Type B pancreatic cell (in vitro differentiated cells): ENCODE results near the gene TRAP1. TPM values are rescaled to one million over a fixed set of nuclear protein-coding genes. Genes with fewer than 3 reads are reported as not detected.
A peak's percentile ranks its signal among the peaks of the same experiment; 100 is the strongest.

Source experiments
- DNase-seq: peaks from one replicate; pipeline ENCODE4 v3.0.0; 2021; ENCODE audit warnings: mixed read lengths; ENCODE audit not compliant: unreplicated experiment; ENCODE audit errors: extremely low spot score
- H3K27ac Mint-ChIP-seq: 2 replicates; pipeline ENCODE4 v1.8.0; 2021; ENCODE audit warnings: mild to moderate bottlenecking, mixed read lengths
- H3K27me3 Mint-ChIP-seq: 2 replicates; pipeline ENCODE4 v1.8.0; 2021; ENCODE audit warnings: mixed read lengths
- H3K36me3 Mint-ChIP-seq: 2 replicates; pipeline ENCODE4 v1.8.0; 2021; ENCODE audit warnings: mixed read lengths
- H3K4me1 Mint-ChIP-seq: one replicate; pipeline ENCODE4 v1.8.0; 2021; ENCODE audit warnings: mixed read lengths; ENCODE audit not compliant: unreplicated experiment
- H3K4me3 Mint-ChIP-seq: 2 replicates; pipeline ENCODE4 v1.8.0; 2021; ENCODE audit warnings: mild to moderate bottlenecking, mixed read lengths
- H3K9me3 Mint-ChIP-seq: 2 replicates; pipeline ENCODE4 v1.8.0; 2021; ENCODE audit warnings: mixed read lengths
- CTCF ChIP-seq: fragments of 200-600 bp; sonication (generic); conservative IDR thresholded peaks from 2 replicates; pipeline ENCODE4 v1.5.0; 2021; ENCODE audit warnings: antibody characterized with exemption, mild to moderate bottlenecking
- long read RNA-seq: library from polyadenylated mRNA; unstranded; transcript quantifications from one replicate; pipeline ENCODE4 v2.0.0, GENCODE V29; 2020
- total RNA-seq: library from RNA; stranded (reverse); gene quantifications from 2 replicates; pipeline ENCODE4 v1.2.1, GENCODE V29; 2021; ENCODE audit warnings: low replicate concordance

TRAP1 gene
- total RNA-seq: 132 and 138 TPM in 2 replicates
- long read RNA-seq, transcript TRAP1-201 (18 exons, 2,296 nt): major isoform, 577 of 634 reads
- long read RNA-seq, partial matches to known transcripts: 17 of 634 reads
- long read RNA-seq, other reads (novel, unspliced or antisense): 36 of 634 reads

GRCh38 chr16:3717235-3718018 is at the start of gene TRAP1:
TSS of gene TRAP1 (minus strand) at chr16:3717524. CDS start at chr16:3717508, 16 bp downstream.
- peak within 1 kb of the TSS; percentile 91 for H3K27ac Mint-ChIP-seq
- TF ChIP-seq CTCF: no peak
- peaks cover 9% of the 10 kb centered on the region for H3K36me3 Mint-ChIP-seq
- peak within 1 kb of the TSS; percentile 93 for H3K4me3 Mint-ChIP-seq
- no peaks in the 10 kb centered on the region for H3K27me3 Mint-ChIP-seq
- H3K9me3 Mint-ChIP-seq: no peaks in the 10 kb centered on the region
- DNase-seq: peak; percentile 93
- peaks cover 31% of the 10 kb centered on the region for H3K4me1 Mint-ChIP-seq

- no peak overlapping the region for H3K27ac Mint-ChIP-seq
- peaks cover 29% of the 10 kb centered on the region for H3K36me3 Mint-ChIP-seq
- DNase-seq: no peak
- no peak overlapping the region for H3K4me3 Mint-ChIP-seq
- H3K27me3 Mint-ChIP-seq: no peaks in the 10 kb centered on the region
- TF ChIP-seq CTCF: no peak
- H3K4me1 Mint-ChIP-seq: no peaks in the 10 kb centered on the region
- H3K9me3 Mint-ChIP-seq: no peaks in the 10 kb centered on the region
Measured at GRCh38 chr16:3766177-3766576, 48.9 kb upstream of the TRAP1 start.

- H3K36me3 Mint-ChIP-seq: peaks cover 26% of the 10 kb centered on the region
- no peak for TF ChIP-seq CTCF
Measured at GRCh38 chr16:3764409-3764808, 47.1 kb upstream of the TRAP1 start.

GRCh38 chr16:3762107-3762750 is 44.9 kb upstream of the TRAP1 start:
- Mint-ChIP-seq H3K36me3 (peaks cover 25% of the 10 kb centered on the region), H3K9me3 (no peaks in the 10 kb centered on the region), H3K27me3 (no peaks in the 10 kb centered on the region), H3K27ac (no peak overlapping the region), H3K4me3 (no peak overlapping the region), H3K4me1 (no peaks in the 10 kb centered on the region)
- TF ChIP-seq CTCF: no peak
- DNase-seq: no peak

More at GRCh38 chr16:3764409-3764808, 47.1 kb upstream of the TRAP1 start:
- H3K27ac Mint-ChIP-seq: no peak overlapping the region
- no peaks in the 10 kb centered on the region for H3K9me3 Mint-ChIP-seq
- no peaks in the 10 kb centered on the region for H3K4me1 Mint-ChIP-seq
- H3K4me3 Mint-ChIP-seq: no peak overlapping the region
- no peak for DNase-seq
- no peaks in the 10 kb centered on the region for H3K27me3 Mint-ChIP-seq

- H3K4me1 Mint-ChIP-seq: no peaks in the 10 kb centered on the region
- H3K36me3 Mint-ChIP-seq: peaks cover 18% of the 10 kb centered on the region
- H3K27ac Mint-ChIP-seq: no peak overlapping the region
- H3K27me3 Mint-ChIP-seq: no peaks in the 10 kb centered on the region
- TF ChIP-seq CTCF: no peak
- no peaks in the 10 kb centered on the region for H3K9me3 Mint-ChIP-seq
- no peak for DNase-seq
- H3K4me3 Mint-ChIP-seq: no peak overlapping the region
Measured at GRCh38 chr16:3761375-3762106, 44.2 kb upstream of the TRAP1 start.
